Heart right ventricle (tissue), 16 donors: ENCODE measurements around the gene CCDC85A. TPM values are rescaled to one million over a fixed set of nuclear protein-coding genes. Genes with fewer than 3 reads are reported as not detected.

ENCODE experiments used
- ATAC-seq, 8 donors: fragments of 200-7000 bp; cut with Tn5 transposase; one replicate each; pipeline ENCODE4 v1.9.1; 2020; ENCODE audit warnings: mild to moderate bottlenecking in 8 of 8, moderate library complexity in 8 of 8, moderate number of reproducible peaks in 1 of 8
- DNase-seq, 2 donors: peaks; one replicate each; pipeline ENCODE4 v3.0.0-alpha.2; 2020
- H3K27ac ChIP-seq, 10 donors: fragments of 200-600 bp; sonication (generic) in 2 of 10; one replicate each; pipeline versions ENCODE4 v1.5.0 to v1.8.0; 2020 to 2022; ENCODE audit warnings: mild to moderate bottlenecking in 3 of 10
- H3K27me3 ChIP-seq, 7 donors: fragments of 200-600 bp; one replicate each; pipeline ENCODE4 v1.8.0; 2021 to 2022; ENCODE audit warnings: mild to moderate bottlenecking in 2 of 7
- H3K36me3 ChIP-seq, 9 donors: fragments of 200-600 bp; sonication (generic) in 1 of 9; one replicate each; pipeline versions ENCODE4 v1.5.0 to v1.8.0; 2020 to 2022; ENCODE audit warnings: mild to moderate bottlenecking in 2 of 9
- H3K4me1 ChIP-seq, 9 donors: fragments of 200-600 bp; sonication (generic) in 1 of 9; one replicate each; pipeline versions ENCODE4 v1.5.0 to v1.8.0; 2020 to 2022; ENCODE audit warnings: mild to moderate bottlenecking in 4 of 9
- H3K4me3 ChIP-seq, 10 donors: fragments of 200-600 bp; sonication (generic) in 2 of 10; one replicate each; pipeline versions ENCODE4 v1.5.0 to v1.8.0; 2020 to 2022; ENCODE audit warnings: mild to moderate bottlenecking in 7 of 10, moderate library complexity in 2 of 10
- H3K9me3 ChIP-seq, 11 donors: fragments of 200-600 bp in 10 of 11; sonication (generic) in 2 of 11; one replicate each; pipeline versions ENCODE4 v1.5.0 to v1.8.0; 2013 to 2022; ENCODE audit warnings: mild to moderate bottlenecking in 2 of 11, control low read depth in 1 of 11, moderate library complexity in 1 of 11
- WGBS, 2 donors: extraction: QIAGEN DNeasy Blood & Tissue Kit; methylation state at CpG; one replicate each; pipeline ENCODE4 v1.1.7; 2013; ENCODE audit warnings: inconsistent platforms in 1 of 2; 5-methylcytosine and 5-hydroxymethylcytosine counted together
- intact Hi-C, 10 donors: fragments of 100-400 bp; cut with DNase I; formaldehyde crosslinking; loops; one replicate each; pipeline versions ENCODE4 v1.11.1 to v1.14.2; 2022
- polyA plus RNA-seq, 2 donors: library from polyadenylated mRNA; stranded (reverse); fragments of 200-250 nt; gene quantifications; one replicate each; pipeline ENCODE4 v1.2.3, GENCODE V29; 2013
- total RNA-seq, 10 donors: library from RNA; stranded (reverse); fragmentation: NEBNext Ultra II Directional in 3 of 10; extraction: Animal tissue kit (Norgen Biotek cat#: 25700) in 3 of 10; gene quantifications; one replicate each; pipeline versions ENCODE4 v1.2.1 to v1.2.4, GENCODE V29; 2021 to 2023
- TF ChIP-seq, protein P1 (sequence below), 9 donors: fragments of 200-600 bp; sonication (generic) in 2 of 9; IDR thresholded peaks; one replicate each; pipeline versions ENCODE4 v1.5.0 to v1.8.0; 2021 to 2022; ENCODE audit warnings: antibody characterized with exemption in 9 of 9, mild to moderate bottlenecking in 5 of 9, moderate library complexity in 1 of 9
- donor health status: Arrhythmogenic right ventricular cardiomyopathy.
- donor health status: ischemic (EF 13 %, LVEDD 7.1; RV severe dilation, severe dysfunction).
- donor health status: healthy with polysubstance abuse.
- donor health status: DM: no; HTN: yes; CAD: no.
- donor health status: DM: no; HTN: no; CAD: no.
- donor health status: ischemic (EF 25% LVEDD 6.9; RV normal size, moderate dysfunction).
- donor health status: ischemic (EF 25% LVEDD 5.7; RV mildly dilated, moderate dysfunction).
- donor health status: healthy.
- donor health status: DM: yes; HTN: yes; CAD: no.
- donor health status: Ischemic cardiomyopathy.
- donor health status: ischemic (EF 35%, LVEDD 5.7; RV mildly dilated, moderate dysfunction).
- donor health status: nonischemic (EF 11% LVEDD 7.7; RV severe dilation, severe dysfunction).
- donor health status: DM: yes; HTN: yes; CAD: no.
- donor health status: PGD.
- donor health status: ischemic (EF 29% LVEDD 5.4; RV normal size, mild dysfunction).
- donor health status: nonischemic (EF 23%, LVEDD 6.1; RV moderate dilation, normal function).

CCDC85A gene
- total and polyA plus RNA-seq, 12 donors = 1.5 to 8.5 (median 3.5) TPM

- TF ChIP-seq, protein P1, sequence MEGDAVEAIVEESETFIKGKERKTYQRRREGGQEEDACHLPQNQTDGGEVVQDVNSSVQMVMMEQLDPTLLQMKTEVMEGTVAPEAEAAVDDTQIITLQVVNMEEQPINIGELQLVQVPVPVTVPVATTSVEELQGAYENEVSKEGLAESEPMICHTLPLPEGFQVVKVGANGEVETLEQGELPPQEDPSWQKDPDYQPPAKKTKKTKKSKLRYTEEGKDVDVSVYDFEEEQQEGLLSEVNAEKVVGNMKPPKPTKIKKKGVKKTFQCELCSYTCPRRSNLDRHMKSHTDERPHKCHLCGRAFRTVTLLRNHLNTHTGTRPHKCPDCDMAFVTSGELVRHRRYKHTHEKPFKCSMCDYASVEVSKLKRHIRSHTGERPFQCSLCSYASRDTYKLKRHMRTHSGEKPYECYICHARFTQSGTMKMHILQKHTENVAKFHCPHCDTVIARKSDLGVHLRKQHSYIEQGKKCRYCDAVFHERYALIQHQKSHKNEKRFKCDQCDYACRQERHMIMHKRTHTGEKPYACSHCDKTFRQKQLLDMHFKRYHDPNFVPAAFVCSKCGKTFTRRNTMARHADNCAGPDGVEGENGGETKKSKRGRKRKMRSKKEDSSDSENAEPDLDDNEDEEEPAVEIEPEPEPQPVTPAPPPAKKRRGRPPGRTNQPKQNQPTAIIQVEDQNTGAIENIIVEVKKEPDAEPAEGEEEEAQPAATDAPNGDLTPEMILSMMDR (IDR thresholded peaks at IDR 0.05) = no peak
- intact Hi-C loops = no loop called here
- 68 to 76% methylated on average over 4 of the region's 4 CpGs for WGBS, 2 donors
- Histone ChIP-seq H3K4me3 (no peak overlapping the region), H3K4me1 (no peaks in the 10 kb centered on the region), H3K27me3 (peaks cover 0 to 21% (median 11%) of the 10 kb centered on the region in 7 donors), H3K27ac (no peak overlapping the region), H3K9me3 (no peaks in the 10 kb centered on the region), H3K36me3 (no peaks in the 10 kb centered on the region)
- no peak for ATAC-seq
- DNase-seq = no peak
Observed at GRCh38 chr2:56177420-56178220, 6.2 kb upstream of the CCDC85A start.

- DNase-seq (no peak), ATAC-seq (no peak)
- no peak overlapping the region for H3K4me3 ChIP-seq
- intact Hi-C loops = loop anchor here in 9 of 10 donors (5.0 to 10.0 kb wide), 7 partner anchors 135 to 1342 kb away; no protein-coding TSS in a partner anchor
- no peak overlapping the region for H3K27ac ChIP-seq
- TF ChIP-seq, protein P1 (IDR thresholded peaks at IDR 0.05) = no peak
- no peaks in the 10 kb centered on the region for H3K36me3 ChIP-seq
- no peaks in the 10 kb centered on the region for H3K9me3 ChIP-seq
- H3K27me3 ChIP-seq = peaks cover 0 to 32% (median 21%) of the 10 kb centered on the region in 7 donors
- H3K4me1 ChIP-seq = peaks cover 0 to 13% (median 9%) of the 10 kb centered on the region in 9 donors
- WGBS, 2 donors = 82 to 90% methylated on average over 5 of the region's 5 CpGs
Observed at GRCh38 chr2:56179931-56180330, 3.9 kb upstream of the CCDC85A start.

DNA sequence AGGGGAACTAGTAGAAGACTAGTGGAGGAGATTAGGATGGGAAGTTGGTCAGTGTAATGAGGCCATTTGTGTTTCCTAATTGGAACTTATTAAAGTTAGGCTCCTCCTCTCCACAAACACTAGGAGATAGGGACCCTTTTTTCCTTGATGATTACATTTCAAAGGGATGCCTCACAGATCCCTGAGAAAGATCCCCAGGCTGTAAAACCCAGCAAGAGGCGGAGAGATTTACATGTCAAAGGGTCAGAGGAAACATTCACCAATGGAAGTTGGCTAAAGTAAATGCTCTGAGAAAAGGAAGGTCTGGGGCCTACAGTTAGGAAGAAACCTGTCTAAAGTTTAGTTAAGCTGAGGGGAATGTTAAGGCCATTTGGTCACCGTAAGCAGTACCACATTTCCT lies 1.4 kb upstream of the CCDC85A start:
- H3K36me3 ChIP-seq = no peaks in the 10 kb centered on the region
- no peaks in the 10 kb centered on the region for H3K9me3 ChIP-seq
- H3K4me3 ChIP-seq = no peak overlapping the region
- intact Hi-C loops = loop anchor here in 9 of 10 donors (2.0 to 10.0 kb wide), 10 partner anchors 132 to 1340 kb away; no protein-coding TSS in a partner anchor
- 86 to 94% methylated on average over 2 of the region's 2 CpGs for WGBS, 2 donors
- H3K4me1 ChIP-seq = peaks cover 0 to 38% (median 15%) of the 10 kb centered on the region in 9 donors
- no peak for ATAC-seq
- no peak for DNase-seq
- peaks cover 0 to 57% (median 20%) of the 10 kb centered on the region in 7 donors for H3K27me3 ChIP-seq
- TF ChIP-seq, protein P1 (IDR thresholded peaks at IDR 0.05) = no peak
- H3K27ac ChIP-seq = no peak overlapping the region

- Histone ChIP-seq H3K27ac (peak overlapping the region; percentile 56 to 92 (median 82)), H3K4me3 (peak overlapping the region; percentile 53 to 82 (median 65)), H3K4me1 (peaks cover 0 to 57% (median 15%) of the 10 kb centered on the region in 9 donors), H3K27me3 (peaks cover 0 to 66% (median 10%) of the 10 kb centered on the region in 7 donors), H3K36me3 (no peaks in the 10 kb centered on the region), H3K9me3 (no peaks in the 10 kb centered on the region)
- ATAC-seq (peak in 4 of 8 donors; percentile 3 to 15 (median 10)), DNase-seq (no peak)
- intact Hi-C loops = loop anchor here (5.0 to 10.0 kb wide), 9 partner anchors 130 to 1338 kb away; no protein-coding TSS in a partner anchor
- WGBS, 2 donors = 0 to 1% methylated on average over 50 to 64 of the region's 64 CpGs
- TF ChIP-seq, protein P1 (IDR thresholded peaks at IDR 0.05) = no peak
Observed at GRCh38 chr2:56184500-56185011, 766 bp downstream of the CCDC85A start.
